GM23248 (cell line): Measurements from ENCODE around the gene FER1L5.

Experiments
- EZH2 ChIP-seq: fragments of 200-600 bp; sonication (generic); IDR thresholded peaks from 2 replicates; pipeline ENCODE4 v1.6.1; 2018; ENCODE audit warnings: antibody characterized with exemption, mild to moderate bottlenecking; ENCODE audit not compliant: insufficient read depth, poor library complexity, severe bottlenecking
- EZH2phosphoT487 ChIP-seq: fragments of 200-600 bp; sonication (generic); IDR thresholded peaks from 2 replicates; pipeline ENCODE4 v1.6.1; 2018; ENCODE audit warnings: antibody characterized with exemption, moderate library complexity, mild to moderate bottlenecking, low read depth; ENCODE audit not compliant: insufficient read depth

- TF ChIP-seq EZH2 (no peak), EZH2phosphoT487 (no peak)
These were observed 42.5 kb downstream of the FER1L5 start for GRCh38 chr2:96684883-96685576.
